ENCODE measurements around the gene PAQR5.
"Not testable (repeated sequence)": the region's sequence is repeated elsewhere in the genome, so short reads cannot be mapped to it uniquely, and the experiment has no call there.

Gene PAQR5

GRCh38 chr15:69424001-69424400 lies 125.3 kb downstream of the PAQR5 start:
- DNase-seq (ENCODE audit: low read depth in 2 of 2) = no peak

GRCh38 chr15:69424748-69425413 lies 126.2 kb downstream of the PAQR5 start:
- DNase-seq (ENCODE audit: low read depth in 2 of 2) = no peak

DNA sequence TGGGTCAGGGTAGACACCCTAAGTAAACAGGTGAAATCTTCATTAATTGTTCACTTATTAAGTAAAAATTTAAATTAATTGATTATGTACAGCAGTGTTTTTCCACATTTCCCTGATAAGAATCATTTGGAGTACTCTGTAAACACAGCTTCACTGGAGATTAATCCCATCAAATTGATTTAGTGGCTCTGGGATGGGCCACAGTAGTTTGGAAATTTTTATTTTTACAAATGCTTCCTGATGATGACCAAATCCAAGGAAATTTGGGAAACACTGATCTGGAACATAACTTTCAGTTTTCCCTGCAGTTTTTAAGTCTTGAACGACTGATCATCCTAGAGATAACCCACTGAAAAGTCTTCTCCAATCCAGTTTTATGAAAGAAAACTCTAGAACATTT lies 135.1 kb downstream of the PAQR5 start:
- no peak for DNase-seq (ENCODE audit: low read depth in 2 of 2)

- DNase-seq (ENCODE audit: low read depth in 2 of 2) = no peak
These were observed 135.5 kb downstream of the PAQR5 start for GRCh38 chr15:69434238-69434637.

- DNase-seq (ENCODE audit: low read depth in 2 of 2) = no peak
These were observed 136.0 kb downstream of the PAQR5 start for GRCh38 chr15:69434679-69435078.

DNA sequence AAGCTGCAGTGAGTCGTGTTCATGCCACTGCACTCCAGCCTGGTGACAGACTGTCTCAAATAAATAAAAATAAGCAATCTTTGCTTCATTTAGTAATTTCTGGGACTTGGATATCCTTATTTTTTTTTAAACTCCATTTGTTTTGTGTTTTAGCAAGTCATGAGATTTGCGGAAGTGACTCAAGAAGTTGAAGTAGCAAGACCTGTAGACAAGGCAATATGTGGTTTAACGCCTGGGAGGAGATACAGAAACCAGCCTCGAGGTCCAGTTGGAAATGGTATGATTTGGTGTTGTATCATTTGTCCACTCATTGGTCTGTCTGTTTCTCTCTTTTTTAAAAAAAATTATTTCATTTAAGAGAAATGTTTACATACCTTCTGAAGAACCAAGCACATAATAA lies 137.3 kb downstream of the PAQR5 start:
- DNase-seq (ENCODE audit: low read depth in 2 of 2) = no peak

GRCh38 chr15:69436951-69437350 lies 138.2 kb downstream of the PAQR5 start:
- no peak for DNase-seq (ENCODE audit: low read depth in 2 of 2)

DNA sequence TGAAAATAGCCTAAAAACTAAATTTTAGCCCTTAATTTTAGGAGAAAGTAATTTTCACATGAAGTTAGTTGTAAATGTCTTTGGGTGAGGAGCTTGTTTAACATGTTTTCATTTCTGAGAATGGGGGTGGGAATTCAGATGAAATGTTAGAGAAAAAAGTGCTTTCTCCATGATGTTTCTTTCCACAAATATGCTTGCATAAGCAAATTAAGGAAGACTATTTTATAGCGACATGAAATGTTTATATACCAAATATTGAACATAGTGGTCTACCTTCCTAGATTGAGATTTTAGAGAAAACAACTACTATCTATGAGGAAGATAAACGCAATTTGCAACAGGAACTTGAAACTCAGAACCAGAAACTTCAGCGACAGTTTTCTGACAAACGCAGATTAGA lies 140.9 kb downstream of the PAQR5 start:
- DNase-seq (ENCODE audit: low read depth in 2 of 2) = no peak

DNA sequence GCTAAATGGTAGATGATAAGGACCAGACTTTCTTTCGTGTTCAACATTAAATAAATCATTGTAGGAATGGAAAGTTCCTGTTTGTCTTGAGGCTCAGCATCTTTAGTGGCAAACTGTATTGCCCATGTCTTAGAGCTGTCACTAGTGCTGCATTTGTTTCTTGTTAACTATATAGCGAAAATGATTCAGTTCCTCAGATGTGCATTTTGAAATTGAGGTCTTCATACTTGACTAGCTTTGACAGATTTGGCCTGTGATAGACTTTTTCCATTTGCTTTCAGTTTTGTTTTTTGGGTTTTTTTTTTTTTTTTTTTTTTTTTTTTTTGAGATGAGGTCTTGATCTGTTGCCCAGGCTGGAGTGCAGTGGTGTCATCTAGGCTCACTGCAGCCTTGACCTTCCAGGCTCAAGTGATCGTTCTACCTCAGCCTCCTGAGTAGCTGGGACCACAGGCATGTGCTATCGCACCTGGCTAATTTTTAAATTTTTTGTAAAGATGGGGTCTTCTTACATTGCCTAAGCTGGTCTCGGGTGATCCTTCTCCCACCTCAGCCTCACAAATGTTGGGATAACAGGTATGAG lies 144.4 kb downstream of the PAQR5 start:
- no peak for DNase-seq (ENCODE audit: low read depth in 2 of 2)

DNA sequence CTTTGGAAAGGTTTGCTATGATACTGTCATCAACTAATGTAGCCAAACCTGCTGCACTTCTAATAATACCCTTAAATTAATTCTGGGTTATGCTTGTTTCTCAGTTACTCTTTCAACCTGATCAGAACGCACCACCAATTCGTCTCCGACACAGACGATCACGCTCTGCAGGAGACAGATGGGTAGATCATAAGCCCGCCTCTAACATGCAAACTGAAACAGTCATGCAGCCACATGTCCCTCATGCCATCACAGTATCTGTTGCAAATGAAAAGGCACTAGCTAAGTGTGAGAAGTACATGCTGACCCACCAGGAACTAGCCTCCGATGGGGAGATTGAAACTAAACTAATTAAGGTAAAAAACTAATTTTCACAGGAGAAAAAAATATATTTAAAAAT lies 146.0 kb downstream of the PAQR5 start:
- DNase-seq (ENCODE audit: low read depth in 2 of 2) = no peak

GRCh38 chr15:69446953-69447352 lies 148.2 kb downstream of the PAQR5 start:
- DNase-seq (ENCODE audit: low read depth in 2 of 2) = no peak

GRCh38 chr15:69450221-69450620 lies 151.5 kb downstream of the PAQR5 start:
- not testable (repeated sequence) for DNase-seq (ENCODE audit: low read depth in 2 of 2)

DNA sequence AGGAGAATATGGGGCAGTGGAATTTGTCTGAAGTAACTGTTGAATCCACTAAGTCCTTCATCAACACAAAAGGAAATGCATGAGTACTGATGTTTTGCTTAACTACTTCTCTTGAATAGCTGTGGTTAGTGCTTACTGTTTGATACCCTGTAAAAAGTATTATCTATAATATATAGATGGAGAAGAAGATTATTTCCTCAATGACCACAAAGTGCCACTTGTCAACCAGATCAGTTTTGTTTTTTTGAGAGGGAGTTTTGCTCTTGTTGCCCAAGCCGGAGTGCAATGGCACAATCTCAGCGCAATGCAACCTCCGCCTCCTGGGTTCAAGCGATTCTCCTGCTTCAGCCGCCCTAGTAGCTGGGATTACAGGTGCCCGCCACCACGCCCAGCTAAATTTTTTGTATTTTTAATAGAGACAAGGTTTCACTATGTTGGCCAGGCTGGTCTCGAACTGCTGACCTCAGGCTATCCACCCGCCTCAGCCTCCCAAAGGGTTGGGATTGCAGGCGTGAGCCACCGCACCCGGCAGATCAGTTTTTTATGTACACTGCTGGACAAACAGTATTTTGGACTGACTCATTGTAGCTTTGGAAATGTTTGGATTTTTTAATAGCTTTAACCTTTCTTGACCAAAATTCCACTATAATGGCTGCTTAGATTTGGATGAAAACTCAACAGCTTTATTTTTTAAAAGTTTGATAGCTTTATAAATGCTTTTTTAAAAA lies 152.4 kb downstream of the PAQR5 start:
- DNase-seq (ENCODE audit: low read depth in 2 of 2) = no peak

- no peak for DNase-seq (ENCODE audit: low read depth in 2 of 2)
These were observed 153.4 kb downstream of the PAQR5 start for GRCh38 chr15:69451951-69452691.

DNA sequence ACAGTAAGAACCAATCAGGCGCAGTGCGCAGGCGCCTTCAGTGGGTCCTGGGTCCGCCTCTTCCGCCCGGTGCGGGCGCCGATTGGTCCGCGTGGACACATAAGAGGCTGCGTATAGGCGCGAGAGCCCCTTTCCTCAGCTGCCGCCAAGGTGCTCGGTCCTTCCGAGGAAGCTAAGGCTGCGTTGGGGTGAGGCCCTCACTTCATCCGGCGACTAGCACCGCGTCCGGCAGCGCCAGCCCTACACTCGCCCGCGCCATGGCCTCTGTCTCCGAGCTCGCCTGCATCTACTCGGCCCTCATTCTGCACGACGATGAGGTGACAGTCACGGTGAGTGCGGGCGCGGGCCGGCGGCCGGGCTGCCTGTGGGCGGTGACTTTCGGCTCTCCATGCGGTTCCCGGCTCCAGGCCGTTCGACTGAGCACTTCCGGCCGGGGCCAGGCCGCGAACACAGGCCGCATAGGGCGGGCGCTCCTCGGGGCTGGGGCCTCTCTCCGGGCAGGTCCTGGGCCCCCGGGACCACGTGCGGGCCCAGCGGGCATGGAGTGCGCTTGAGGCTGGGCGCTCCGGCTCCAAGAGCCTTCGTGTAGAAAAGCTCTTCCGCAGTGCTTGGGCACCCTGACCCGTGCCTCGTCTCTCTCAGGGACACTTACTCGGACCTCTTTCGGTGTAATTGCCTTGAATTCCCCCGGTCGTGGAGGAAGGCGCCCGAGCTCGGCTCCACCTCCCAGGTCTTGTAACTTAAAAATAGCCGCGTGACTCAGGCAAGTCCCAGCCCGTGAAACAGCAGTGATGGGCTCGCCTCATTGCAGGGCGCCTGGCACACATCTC lies 154.2 kb downstream of the PAQR5 start, which contains the start of gene RPLP1:
Gene RPLP1, plus strand, starts transcription at position 127 of the 830 bp plus-strand sequence. Its CDS starts 131 bp downstream, at position 258.
- peak; percentile 89 for DNase-seq (ENCODE audit: low read depth in 2 of 2)

DNA sequence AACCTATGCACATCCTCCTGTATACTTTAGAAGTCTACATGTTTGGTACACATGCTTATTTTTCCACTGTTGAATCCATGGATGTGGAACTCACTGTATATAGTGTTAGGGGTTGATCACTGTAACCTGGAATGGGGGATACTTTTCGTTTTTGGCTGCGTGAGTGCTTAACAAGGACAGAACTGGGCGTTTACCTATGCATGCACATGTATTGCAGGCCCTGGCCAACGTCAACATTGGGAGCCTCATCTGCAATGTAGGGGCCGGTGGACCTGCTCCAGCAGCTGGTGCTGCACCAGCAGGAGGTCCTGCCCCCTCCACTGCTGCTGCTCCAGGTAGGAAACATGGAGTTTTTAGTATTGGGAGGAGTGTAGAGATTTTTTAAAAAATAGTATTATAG lies 156.2 kb downstream of the PAQR5 start:
- no peak for DNase-seq (ENCODE audit: low read depth in 2 of 2)

DNA sequence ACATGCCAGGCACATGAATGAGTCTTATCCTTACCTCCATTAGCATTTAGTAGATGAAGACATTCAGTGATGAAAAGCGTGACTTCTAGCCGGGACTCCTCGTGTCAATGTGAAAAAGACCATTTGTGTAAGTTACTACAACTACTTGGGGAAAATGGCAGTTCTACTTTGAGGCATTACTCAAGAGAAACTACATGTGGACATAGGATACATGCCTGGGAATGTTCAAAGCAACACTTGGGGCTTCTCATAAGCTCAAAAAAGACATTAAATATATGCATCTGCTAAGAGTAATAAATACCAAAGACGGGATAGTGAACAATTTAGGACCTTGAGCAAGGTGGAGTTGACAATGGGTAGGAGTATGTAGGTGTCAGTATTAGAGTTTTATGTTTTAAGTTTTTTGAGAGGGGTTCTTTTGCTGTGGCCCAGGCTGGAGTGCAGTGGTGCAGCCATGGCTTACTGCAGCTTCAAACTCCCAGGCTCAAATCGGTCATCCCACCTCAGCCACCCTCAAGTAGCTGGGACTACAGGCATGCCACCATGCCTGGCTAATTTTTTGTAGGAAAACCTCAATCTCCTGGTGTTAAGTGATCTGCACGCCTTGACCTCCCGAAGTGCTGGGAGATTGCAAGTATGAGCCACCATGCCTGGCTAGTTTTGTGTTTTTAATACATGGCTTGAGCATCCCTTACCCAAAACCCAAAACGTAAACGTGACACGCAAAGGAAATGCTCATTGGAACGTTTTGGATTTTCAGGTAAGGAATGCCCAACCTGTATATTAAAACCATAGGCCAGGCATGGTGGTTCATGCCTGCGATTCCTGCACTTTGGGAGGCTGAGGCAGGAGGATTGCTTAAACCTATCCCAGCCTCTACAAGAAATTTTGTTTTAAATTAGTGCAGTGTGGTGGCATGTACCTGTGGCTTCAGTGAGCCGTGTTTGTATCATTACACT lies 157.8 kb downstream of the PAQR5 start:
- DNase-seq (ENCODE audit: low read depth in 2 of 2) = no peak

Data from stimulated activated CD8-positive, alpha-beta memory T cell treated with anti-CD3 and anti-CD28 coated beads, Interleukin-7, amount 100 ng/mL, for 1 hour (primary cell).